CD4-positive, alpha-beta T cell treated with Interleukin-17A for 1 hour (primary cell): ENCODE results near the gene SPSB1.

Experiments
- DNase-seq: peaks from one replicate; pipeline ENCODE4 v3.0.0-alpha.2; 2020

Gene SPSB1

GRCh38 chr1:9292361-9293240 lies at the start of gene SPSB1:
Gene SPSB1, plus strand, starts transcription at chr1:9292894. Its CDS starts 62,998 bp downstream, at chr1:9355892.
- DNase-seq: peak; percentile 75

- DNase-seq: no peak
These were observed 49.5 kb upstream of the SPSB1 start for GRCh38 chr1:9243066-9243739.

DNA sequence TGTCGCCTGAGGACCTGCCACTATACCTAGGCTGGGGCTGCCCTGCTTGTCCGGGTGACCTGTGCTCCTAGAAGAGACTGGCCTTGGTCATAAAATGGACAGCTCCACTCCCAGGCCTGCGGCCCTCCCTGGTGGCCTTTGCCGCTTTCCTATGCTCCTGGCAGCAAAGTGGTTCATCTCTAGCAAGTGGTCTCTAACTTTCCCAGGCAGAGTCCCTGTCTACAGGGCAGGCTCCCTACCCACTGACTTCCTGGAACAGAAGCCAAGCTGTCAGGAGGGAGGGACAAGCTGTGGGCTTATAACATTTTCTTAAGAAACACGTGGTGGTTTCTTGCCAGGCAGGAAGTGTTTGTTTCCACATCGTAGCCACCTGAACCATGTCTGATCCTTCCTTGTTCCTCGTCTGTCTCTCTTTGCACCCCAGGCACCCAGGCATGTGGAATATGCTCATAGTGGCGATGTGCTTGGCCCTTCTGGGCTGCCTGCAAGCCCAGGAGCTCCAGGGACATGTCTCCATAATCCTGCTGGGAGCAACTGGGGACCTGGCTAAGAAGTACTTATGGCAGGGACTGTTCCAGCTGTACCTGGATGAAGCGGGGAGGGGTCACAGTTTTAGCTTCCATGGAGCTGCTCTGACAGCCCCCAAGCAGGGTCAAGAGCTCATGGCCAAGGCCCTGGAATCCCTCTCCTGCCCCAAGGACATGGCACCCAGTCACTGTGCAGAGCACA lies 48.0 kb upstream of the SPSB1 start:
- DNase-seq: no peak

DNA sequence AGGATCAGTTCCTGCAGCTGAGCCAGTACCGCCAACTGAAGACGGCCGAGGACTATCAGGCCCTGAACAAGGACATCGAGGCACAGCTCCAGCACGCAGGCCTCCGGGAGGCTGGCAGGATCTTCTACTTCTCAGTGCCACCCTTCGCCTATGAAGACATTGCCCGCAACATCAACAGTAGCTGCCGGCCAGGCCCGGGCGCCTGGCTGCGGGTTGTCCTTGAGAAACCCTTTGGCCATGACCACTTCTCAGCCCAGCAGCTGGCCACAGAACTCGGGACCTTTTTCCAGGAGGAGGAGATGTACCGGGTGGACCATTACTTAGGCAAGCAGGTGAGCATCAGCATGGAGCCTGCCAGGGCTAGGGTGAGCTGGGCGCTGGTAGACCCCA lies 47.5 kb upstream of the SPSB1 start:
- no peak for DNase-seq

DNA sequence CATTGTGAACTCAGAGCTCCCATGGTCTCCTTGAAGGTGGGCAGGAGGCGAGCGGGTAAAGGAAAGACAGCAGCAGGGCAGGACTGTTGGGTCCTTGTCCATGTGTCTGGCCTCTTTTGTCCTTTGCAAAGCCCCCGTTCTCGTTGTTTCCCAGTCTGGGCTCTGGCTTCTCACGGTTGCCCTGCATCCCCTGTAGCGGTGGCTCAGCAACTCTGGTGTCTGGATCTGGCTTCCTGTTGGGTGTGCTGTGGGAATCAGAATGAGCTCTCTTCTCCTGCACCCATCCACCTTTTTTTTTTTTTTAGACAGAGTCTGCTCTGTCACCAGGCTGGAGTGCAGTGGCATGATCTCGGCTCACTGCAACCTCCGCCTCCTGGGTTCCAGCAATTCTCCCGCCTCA lies 47.0 kb upstream of the SPSB1 start:
- DNase-seq: no peak

DNA sequence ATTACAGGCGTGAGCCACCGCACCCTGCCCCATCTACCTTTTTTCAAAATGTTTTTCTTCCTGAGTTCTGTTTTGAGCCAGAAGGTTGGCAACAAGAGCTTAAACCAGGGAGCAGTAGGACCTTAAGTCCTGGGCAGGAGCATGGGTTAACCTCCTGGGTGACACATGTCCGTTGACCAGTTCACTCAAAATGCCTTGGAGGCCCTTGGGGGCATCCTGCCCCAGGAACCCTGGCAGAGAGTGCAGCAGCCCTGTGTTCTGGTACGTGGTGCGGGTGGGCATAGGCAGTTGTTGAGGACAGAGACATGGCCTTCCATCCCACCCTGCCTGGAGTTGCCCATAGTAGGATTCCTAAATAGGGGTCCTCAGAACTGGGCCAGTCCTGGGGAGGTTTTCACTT lies 46.5 kb upstream of the SPSB1 start:
- DNase-seq: no peak

- no peak for DNase-seq
These were observed 45.6 kb upstream of the SPSB1 start for GRCh38 chr1:9246841-9247785.

DNA sequence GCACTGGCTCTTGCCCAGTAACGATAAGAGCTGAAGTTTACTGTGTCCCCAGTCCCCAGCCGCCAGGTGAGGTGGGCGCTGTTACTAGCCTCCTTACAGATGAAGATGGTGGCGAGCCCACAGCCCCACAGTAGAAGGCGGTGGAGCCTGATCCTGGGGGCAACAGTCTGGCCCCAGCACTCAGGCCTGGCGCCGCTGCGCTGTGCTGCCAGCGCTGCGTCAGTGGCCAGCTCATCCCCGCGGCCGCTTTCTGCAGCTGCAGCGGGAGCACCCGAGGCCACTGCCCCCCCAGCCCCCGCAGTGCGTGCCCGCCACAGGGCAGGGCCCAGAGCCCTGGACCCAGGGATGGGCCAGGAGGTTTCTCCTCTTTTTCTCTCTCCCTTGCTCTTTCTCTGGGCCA lies 44.8 kb upstream of the SPSB1 start:
- DNase-seq: no peak

DNA sequence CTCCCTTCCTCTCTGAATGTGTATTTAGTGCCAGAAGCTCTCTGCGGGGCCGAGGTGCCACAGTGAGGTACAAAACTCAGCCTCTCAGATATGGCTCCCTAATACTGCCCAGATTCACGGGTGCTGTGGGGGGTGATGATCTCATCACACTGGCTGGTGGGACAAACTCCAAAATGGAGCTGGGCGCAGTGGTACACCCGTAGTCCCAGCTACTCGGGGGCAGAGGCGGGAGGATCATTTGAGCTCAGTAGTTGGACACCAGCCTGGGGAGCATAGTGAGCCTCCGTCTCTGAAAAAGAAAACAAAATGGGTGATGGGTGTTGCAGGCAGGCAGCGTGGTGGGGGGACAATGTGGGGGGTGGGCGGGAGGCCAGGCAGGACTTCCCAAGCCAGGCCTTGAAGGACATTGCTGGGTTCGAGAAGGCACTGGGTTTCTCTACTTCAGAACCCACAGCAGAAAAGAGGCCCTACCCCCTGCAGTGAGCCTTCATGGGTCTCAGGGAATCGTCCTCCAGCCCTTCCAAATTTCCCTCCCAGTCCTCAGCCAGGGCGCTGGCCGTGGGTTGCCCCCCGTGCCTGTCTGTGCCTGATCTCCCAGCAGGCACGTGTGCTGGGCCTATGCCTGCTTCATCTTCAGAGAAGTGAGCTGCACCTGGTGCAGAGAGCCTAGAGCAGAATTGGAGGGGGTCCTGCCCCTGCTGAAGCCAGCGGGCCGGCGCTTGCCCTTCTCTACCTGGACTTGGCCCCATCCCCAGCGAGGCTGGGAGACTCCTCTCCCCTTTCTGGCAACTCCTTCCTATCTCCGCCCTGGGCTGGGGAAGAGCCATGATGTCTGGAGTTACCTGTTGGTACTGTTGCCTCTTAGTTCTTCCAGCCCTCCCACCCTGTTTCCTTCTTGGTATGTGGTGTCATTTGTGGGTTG lies 44.1 kb upstream of the SPSB1 start:
- DNase-seq: no peak

GRCh38 chr1:9249263-9249533 lies 43.5 kb upstream of the SPSB1 start:
- DNase-seq: no peak

DNA sequence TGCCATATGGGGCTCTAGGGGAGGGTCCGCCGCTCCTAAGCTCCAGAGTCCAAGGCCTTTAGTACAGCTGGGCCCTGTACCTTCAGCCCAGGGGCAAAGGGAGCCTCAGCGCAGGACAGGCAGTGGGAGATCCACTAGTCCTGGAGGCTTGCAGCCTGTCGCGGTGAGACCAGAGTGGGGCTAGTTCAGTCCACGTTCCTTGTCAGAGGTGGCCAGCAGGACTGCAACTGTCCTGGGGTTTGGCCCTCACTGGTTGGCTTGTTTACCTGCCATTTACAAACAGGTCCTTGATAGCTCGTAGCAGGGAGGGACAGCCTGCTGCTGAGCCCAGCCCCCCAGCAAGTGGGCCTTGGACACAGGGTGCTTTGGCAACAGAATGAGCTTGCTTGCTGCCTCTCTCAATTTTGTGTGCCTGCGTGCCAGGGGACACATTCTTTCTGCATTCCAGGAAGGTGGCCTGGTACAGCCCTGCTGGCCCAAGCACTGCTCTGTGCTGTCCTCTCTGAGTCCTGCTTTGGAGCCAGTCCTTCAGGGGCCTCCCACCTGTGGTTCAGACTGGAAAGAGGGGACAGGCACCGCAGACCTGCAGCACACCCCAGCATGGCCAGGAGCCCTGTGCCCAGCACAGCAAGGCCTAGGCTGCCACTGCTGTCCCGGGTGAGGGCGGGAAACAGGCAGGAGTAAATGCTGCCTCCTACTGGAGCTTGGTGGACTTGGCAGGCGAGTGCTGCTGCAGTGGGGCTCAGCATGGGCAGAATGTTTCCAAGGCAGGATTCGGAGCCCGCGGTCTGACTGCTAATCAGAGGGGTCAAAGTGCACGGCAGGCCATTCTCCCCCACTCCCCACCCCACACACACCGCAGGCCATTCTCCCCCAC lies 42.9 kb upstream of the SPSB1 start:
- DNase-seq: peak; percentile 26

DNA sequence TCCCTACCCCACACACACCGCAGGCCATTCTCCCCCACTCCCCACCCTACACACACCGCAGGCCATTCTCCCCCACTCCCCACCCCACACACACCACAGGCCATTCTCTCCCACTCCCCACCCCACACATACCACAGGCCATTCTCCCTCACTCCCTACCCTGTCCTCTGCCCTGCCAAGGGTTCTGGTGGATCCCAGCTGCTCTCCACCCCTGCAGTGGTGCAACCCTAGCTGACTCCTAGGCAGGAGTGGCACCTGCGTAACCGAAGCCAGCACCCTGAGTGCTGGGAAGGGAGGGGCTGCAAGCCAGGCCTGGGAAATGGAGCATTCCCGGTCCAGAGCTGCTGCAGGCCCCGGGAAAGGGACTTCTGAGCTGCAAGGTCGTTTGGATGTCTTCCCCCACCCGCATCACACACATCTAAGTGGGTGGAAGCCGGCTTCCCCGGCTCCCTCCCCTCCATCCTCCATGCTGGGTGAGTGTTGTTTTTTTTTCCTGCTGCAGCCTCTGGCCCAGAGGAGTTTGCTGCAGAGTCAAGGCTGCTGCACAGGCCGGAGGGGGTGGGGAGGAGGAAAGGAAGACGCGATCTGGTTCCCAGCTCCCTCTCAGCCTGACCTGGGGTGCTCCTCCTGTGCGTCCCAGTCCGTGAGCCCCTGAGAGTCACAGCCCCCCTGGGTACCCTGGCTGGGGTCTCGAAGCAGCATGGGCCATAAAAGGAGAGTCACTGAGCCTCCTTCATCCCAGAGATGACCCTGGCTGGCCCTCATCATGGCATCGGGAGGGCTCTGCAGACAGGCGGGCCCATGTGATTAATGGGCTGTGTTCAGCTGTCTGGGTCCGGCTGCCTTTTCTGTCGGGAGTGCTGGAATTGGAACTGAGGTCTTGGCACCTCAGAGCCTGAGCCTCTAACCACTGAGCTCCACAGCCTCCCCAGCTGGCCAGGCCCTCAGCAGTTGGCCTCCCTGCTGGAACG lies 42.0 kb upstream of the SPSB1 start:
- no peak for DNase-seq

GRCh38 chr1:9251501-9251900 lies 41.2 kb upstream of the SPSB1 start:
- DNase-seq: no peak

DNA sequence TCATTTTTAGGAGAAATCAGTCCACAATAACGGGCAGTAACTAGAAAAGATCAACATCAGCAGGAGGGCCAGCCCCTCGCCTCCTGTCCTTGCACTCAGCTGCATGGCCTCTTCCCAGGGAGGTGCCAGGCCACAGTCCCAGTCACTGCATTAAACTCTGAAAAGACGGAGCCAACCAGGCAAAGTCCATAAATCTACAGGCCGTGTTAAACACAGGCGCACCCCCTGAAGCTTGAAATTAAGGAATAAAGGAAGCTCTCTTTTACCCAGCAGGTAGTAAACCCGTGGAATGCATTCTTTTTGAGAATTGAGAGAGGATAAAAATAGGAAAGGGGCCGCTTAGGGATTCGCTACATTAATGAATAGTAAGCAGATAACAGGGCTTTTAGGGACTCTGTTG lies 39.7 kb upstream of the SPSB1 start:
- DNase-seq: no peak

- no peak for DNase-seq
These were observed 39.1 kb upstream of the SPSB1 start for GRCh38 chr1:9253453-9254105.

DNA sequence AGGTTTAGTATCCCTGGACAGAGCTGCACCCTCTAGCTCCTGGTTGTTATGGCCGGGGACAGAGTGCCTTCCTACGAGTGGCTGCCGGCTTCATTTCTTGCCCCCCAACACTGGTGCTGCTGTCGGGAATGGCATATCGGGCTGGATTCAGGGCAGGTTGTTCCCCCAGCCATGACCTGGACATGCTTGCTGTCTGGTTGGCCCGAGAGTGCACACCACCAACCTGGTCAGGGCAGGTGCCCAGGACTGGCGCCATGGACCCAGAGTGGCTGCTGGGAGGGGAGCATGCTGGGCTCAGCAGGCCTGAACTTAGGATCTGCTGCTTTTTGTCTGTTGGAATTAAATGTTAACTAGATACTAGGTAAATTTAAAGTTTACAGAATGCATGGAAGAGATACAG lies 36.4 kb upstream of the SPSB1 start:
- no peak for DNase-seq

GRCh38 chr1:9257851-9258250 lies 34.8 kb upstream of the SPSB1 start:
- no peak for DNase-seq

DNA sequence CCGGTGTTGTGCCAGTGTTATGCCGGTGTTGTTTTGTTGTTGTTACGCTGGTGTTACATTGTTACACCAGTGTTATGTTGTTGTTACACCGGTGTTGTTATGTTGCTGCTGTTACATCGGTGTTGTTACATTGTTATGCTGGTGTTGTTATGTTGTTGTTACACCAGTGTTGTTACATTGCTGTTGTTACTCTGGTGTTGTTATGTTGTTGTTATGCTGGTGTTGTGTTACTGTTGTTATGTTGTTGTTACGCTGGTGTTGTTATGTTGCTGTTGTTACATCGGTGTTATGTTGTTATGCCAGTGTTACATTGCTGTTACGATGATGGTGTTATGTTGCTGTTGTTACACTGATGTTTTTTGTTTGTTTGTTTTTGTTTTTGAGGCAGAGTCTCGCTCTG lies 34.1 kb upstream of the SPSB1 start:
- no peak for DNase-seq
